NB4 (cell line): ENCODE data around the gene NPDC1.

ENCODE experiments used
- CTCF ChIP-seq: IDR thresholded peaks from one replicate; pipeline ENCODE4 v1.5.1; 2012; ENCODE audit warnings: low read depth, low read length
- MYC ChIP-seq: IDR thresholded peaks from 2 replicates; pipeline ENCODE4 v1.6.1; 2011; ENCODE audit warnings: low read depth, low read length
- POLR2A ChIP-seq: IDR thresholded peaks from 2 replicates; pipeline ENCODE4 v1.6.1; 2011; ENCODE audit warnings: mild to moderate bottlenecking; ENCODE audit not compliant: insufficient read length; ENCODE audit errors: extremely low read depth
- TF ChIP-seq, protein P1 (sequence below): IDR thresholded peaks from 2 replicates; pipeline ENCODE4 v1.6.1; 2011; ENCODE audit warnings: low read depth, low read length

- TF ChIP-seq CTCF (no peak), POLR2A (no peak), MYC (no peak)
- TF ChIP-seq, protein P1, sequence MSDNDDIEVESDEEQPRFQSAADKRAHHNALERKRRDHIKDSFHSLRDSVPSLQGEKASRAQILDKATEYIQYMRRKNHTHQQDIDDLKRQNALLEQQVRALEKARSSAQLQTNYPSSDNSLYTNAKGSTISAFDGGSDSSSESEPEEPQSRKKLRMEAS, result no peak
Measured at GRCh38 chr9:137022662-137023008, 23.3 kb downstream of the NPDC1 start.
